HepG2 (cell line): ENCODE measurements around the gene PLIN1. TPM values are rescaled to one million over a fixed set of nuclear protein-coding genes. Genes with fewer than 3 reads are reported as not detected.

Source experiments
- ATAC-seq: fragments of 200-7000 bp; cut with Tn5 transposase; 3 replicates; pipeline ENCODE4 v1.9.1; 2020; ENCODE audit warnings: mild to moderate bottlenecking, moderate library complexity
- BruUV-seq: library from RNA; stranded (reverse); fragments of 400-500 nt; replicated peaks from 2 replicates; lab custom pipeline; 2021; lab: Mats Ljungman, UMichigan
- CTCF ChIA-PET: fragments of 300-600 bp; formaldehyde crosslinking; extraction: SDS; loops from one replicate; lab custom pipeline; 2021; ENCODE audit warnings: low total read pairs, inconsistent platforms, low intra/inter-chr PET ratio; lab: Yijun Ruan, JAX
- POLR2A ChIA-PET: fragments of 350-600 bp; sonication (Branson Sonifier 250); formaldehyde crosslinking; loops from one replicate; lab custom pipeline; 2020; ENCODE audit warnings: antibody characterized with exemption, inconsistent platforms; lab: Yijun Ruan, JAX
- DNase-seq: peaks from one replicate; pipeline ENCODE4 v3.0.0-alpha.2; 2015; ENCODE audit warnings: low spot score
- FAIRE-seq: peaks from 3 replicates; lab custom pipeline; 2011; peaks lifted over from hg19 to GRCh38; lab: Jason Lieb, UNC
- H2AFZ ChIP-seq: one replicate; pipeline ENCODE4 v1.6.1; 2011; ENCODE audit warnings: low read length, inconsistent platforms
- H3K27ac ChIP-seq: fragments of 300-600 bp; 3 replicates; pipeline ENCODE4 v1.8.0; 2011; ENCODE audit warnings: mixed run types, mild to moderate bottlenecking, mixed read lengths, low read length, inconsistent platforms; ENCODE audit not compliant: insufficient read depth; ENCODE audit errors: extremely low read length
- H3K27me3 ChIP-seq, 2 experiments: fragments of 200-600 bp in 1 of 2; 2 replicates in 1 of 2; 3 replicates in 1 of 2; pipeline versions ENCODE4 v1.6.0 to v1.8.0; 2011; ENCODE audit warnings: low read length in 2 of 2, mild to moderate bottlenecking in 2 of 2, moderate library complexity in 2 of 2, inconsistent platforms in 1 of 2; ENCODE audit not compliant: insufficient read depth in 2 of 2, control insufficient read depth in 1 of 2
- H3K36me3 ChIP-seq, 2 experiments: fragments of 200-600 bp in 1 of 2; replicated peaks in 1 of 2; 2 replicates in 1 of 2; 3 replicates in 1 of 2; pipeline versions ENCODE4 v1.5.1 to v1.8.0; 2011; ENCODE audit warnings: low read length in 2 of 2, inconsistent platforms in 1 of 2; ENCODE audit not compliant: insufficient read depth in 2 of 2, control insufficient read depth in 1 of 2
- H3K4me1 ChIP-seq: 2 replicates; pipeline ENCODE4 v1.5.1; 2012; ENCODE audit warnings: low read length, inconsistent platforms; ENCODE audit not compliant: insufficient read depth
- H3K4me2 ChIP-seq: 2 replicates; pipeline ENCODE4 v1.6.0; 2011; ENCODE audit warnings: low read depth, low read length, inconsistent platforms
- H3K4me3 ChIP-seq, 3 experiments: fragments of 200-600 bp in 1 of 3; sonication (generic), shearing (Covaris generic) in 1 of 3; replicated peaks in 1 of 3; 2 replicates each; pipeline ENCODE4 v1.5.1; 2011 to 2016; ENCODE audit warnings: low read length in 3 of 3, inconsistent platforms in 2 of 3, low read depth in 2 of 3, mild to moderate bottlenecking in 2 of 3, control low read depth in 1 of 3, mixed read lengths in 1 of 3; ENCODE audit not compliant: insufficient read depth in 1 of 3
- H3K79me2 ChIP-seq: one replicate; pipeline ENCODE4 v1.6.1; 2011; ENCODE audit warnings: low read length, inconsistent platforms; ENCODE audit not compliant: insufficient read depth
- H3K9ac ChIP-seq: 2 replicates; pipeline ENCODE4 v1.6.0; 2011; ENCODE audit warnings: mild to moderate bottlenecking, low read depth, low read length, inconsistent platforms; ENCODE audit not compliant: insufficient read depth
- H3K9me3 ChIP-seq: 2 replicates; pipeline ENCODE4 v1.5.1; 2012; ENCODE audit warnings: mild to moderate bottlenecking, low read length
- H4K20me1 ChIP-seq: 2 replicates; pipeline ENCODE4 v1.6.0; 2011; ENCODE audit warnings: inconsistent platforms, mild to moderate bottlenecking, low read length, moderate library complexity; ENCODE audit not compliant: insufficient read depth
- HDAC2 ChIP-seq: sonication (generic); formaldehyde crosslinking; IDR thresholded peaks from 2 replicates; pipeline ENCODE4 v1.4.0; 2020; ENCODE audit warnings: missing genetic modification reagents
- HOXA5 ChIP-seq: sonication (generic); formaldehyde crosslinking; IDR thresholded peaks from 2 replicates; pipeline ENCODE4 v1.4.0; 2020; ENCODE audit warnings: missing genetic modification reagents
- KLF11 ChIP-seq: IDR thresholded peaks from 2 replicates; pipeline ENCODE4 v1.6.1; 2016; ENCODE audit warnings: missing compliant biosample characterization
- POLR2A ChIP-seq, 2 experiments: IDR thresholded peaks; 2 replicates each; pipeline ENCODE4 v1.6.1; 2011; ENCODE audit warnings: low read depth in 2 of 2, low read length in 2 of 2, mild to moderate bottlenecking in 1 of 2, moderate library complexity in 1 of 2; ENCODE audit not compliant: insufficient read depth in 1 of 2
- PPARG ChIP-seq: conservative IDR thresholded peaks from 2 replicates; pipeline ENCODE4 v1.6.1; 2016; ENCODE audit warnings: missing biosample characterization, missing genetic modification reagents
- PRMT3 ChIP-seq: sonication (generic); formaldehyde crosslinking; IDR thresholded peaks from 2 replicates; pipeline ENCODE4 v1.8.1; 2022; ENCODE audit warnings: low read depth, mild to moderate bottlenecking, moderate library complexity, missing genetic modification reagents, borderline replicate concordance
- ZBTB8A ChIP-seq: sonication (generic); formaldehyde crosslinking; IDR thresholded peaks from 2 replicates; pipeline ENCODE4 v1.4.0; 2020; ENCODE audit warnings: mild to moderate bottlenecking, low read depth, missing genetic modification reagents, borderline replicate concordance
- ZNF260 ChIP-seq: sonication (generic); formaldehyde crosslinking; IDR thresholded peaks from 2 replicates; pipeline ENCODE4 v1.4.0; 2020; ENCODE audit warnings: missing genetic modification reagents, low read depth, mild to moderate bottlenecking, borderline replicate concordance
- ZNF720 ChIP-seq: sonication (generic); formaldehyde crosslinking; IDR thresholded peaks from 2 replicates; pipeline ENCODE4 v1.4.0; 2020; ENCODE audit warnings: missing genetic modification reagents
- ZNF780A ChIP-seq: sonication (generic); formaldehyde crosslinking; IDR thresholded peaks from 2 replicates; pipeline ENCODE4 v1.8.0; 2022; ENCODE audit warnings: mild to moderate bottlenecking, missing genetic modification reagents, moderate library complexity
- ZSCAN22 ChIP-seq: sonication (generic); formaldehyde crosslinking; IDR thresholded peaks from 2 replicates; pipeline ENCODE4 v1.4.0; 2020; ENCODE audit warnings: mild to moderate bottlenecking, missing genetic modification reagents
- WGBS: methylation state at CpG from one replicate; pipeline ENCODE4 v1.1.6; 2017; ENCODE audit warnings: low lambda C conversion rate; 5-methylcytosine and 5-hydroxymethylcytosine counted together
- in situ Hi-C: cut with HindIII; loops from 2 replicates; pipeline ENCODE4 v1.10.0; 2017; ENCODE audit warnings: low pct_unique_long_range_greater_than_20kb; ENCODE audit not compliant: extremely low pct_ligation_motif_present
- intact Hi-C: fragments of 100-400 bp; cut with micrococcal nuclease; formaldehyde crosslinking; loops from one replicate; pipeline ENCODE4 v1.10.0; 2022; ENCODE audit not compliant: unreplicated experiment
- polyA plus RNA-seq, 8 experiments: library from polyadenylated mRNA; depleted of rRNA in 3 of 8; stranded (reverse) in 7 of 8; unstranded in 1 of 8; fragments of >200 nt; fragmentation: Illumina TruSeq in 4 of 8; extraction: Trizol in 4 of 8; gene quantifications; 2 replicates each; pipeline versions ENCODE4 v1.2.1 to v1.2.3, GENCODE V29; 2011 to 2016; ENCODE audit warnings: low read depth in 4 of 8, missing spikeins in 1 of 8, mixed read lengths in 1 of 8; ENCODE audit not compliant: insufficient read depth in 1 of 8
- total RNA-seq, 5 experiments: library from RNA; depleted of rRNA; stranded (reverse); fragments of >200 nt; fragmentation: Illumina TruSeq; extraction: Trizol; gene quantifications; 2 replicates each; pipeline ENCODE4 v1.2.3, GENCODE V29; 2016; ENCODE audit warnings: low read depth in 1 of 5
- TF ChIP-seq, protein P1 (sequence below): sonication (generic); formaldehyde crosslinking; IDR thresholded peaks from 2 replicates; pipeline ENCODE4 v1.5.0; 2020; ENCODE audit warnings: mild to moderate bottlenecking, missing genetic modification reagents, borderline replicate concordance
- TF ChIP-seq, protein P2 (sequence below): sonication (generic); formaldehyde crosslinking; IDR thresholded peaks from 2 replicates; pipeline ENCODE4 v1.4.0; 2020; ENCODE audit warnings: missing genetic modification reagents; ENCODE audit errors: not compliant biosample characterization

Gene PLIN1
- total and polyA plus RNA-seq, 2 of the 13 experiments (the other 11 are each of a cell fraction or from before 2014, with no cell fraction given), result 0.74 to 1.2 TPM

DNA sequence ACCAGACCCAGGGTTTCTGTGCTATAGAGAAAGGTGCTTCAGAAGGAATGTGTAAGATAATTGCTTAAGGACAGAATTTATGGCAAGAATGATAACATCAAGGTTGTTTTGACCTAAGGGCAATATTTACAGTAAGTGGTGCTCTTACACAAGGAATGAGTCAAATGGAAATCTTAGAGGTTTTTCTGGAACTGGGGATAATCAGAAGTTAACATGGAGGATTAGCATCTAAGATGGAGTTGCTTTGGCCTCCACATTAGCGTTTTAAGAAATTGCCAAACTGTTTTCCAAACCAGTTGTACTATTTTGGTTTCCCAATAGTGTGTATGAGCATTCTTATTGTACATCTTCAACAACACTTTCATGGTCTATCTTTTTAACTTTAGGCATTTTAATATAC is 14.5 kb upstream of the PLIN1 start:
- Histone ChIP-seq H2AFZ (no peak overlapping the region), H3K36me3 (no peaks in the 10 kb centered on the region), H3K9ac (no peak overlapping the region), H3K79me2 (peaks cover 4% of the 10 kb centered on the region), H3K9me3 (no peaks in the 10 kb centered on the region), H4K20me1 (no peaks in the 10 kb centered on the region), H3K27me3 (no peaks in the 10 kb centered on the region; a peak in 1 of 5 replicates), H3K4me3 (no peak overlapping the region), H3K4me1 (peaks cover 37% of the 10 kb centered on the region), H3K4me2 (no peak overlapping the region), H3K27ac (no peak overlapping the region)
- CTCF ChIA-PET, result no interaction called here
- no peak for ATAC-seq
- POLR2A ChIA-PET, result no interaction called here
- FAIRE-seq, result no peak
- TF ChIP-seq, protein P1, sequence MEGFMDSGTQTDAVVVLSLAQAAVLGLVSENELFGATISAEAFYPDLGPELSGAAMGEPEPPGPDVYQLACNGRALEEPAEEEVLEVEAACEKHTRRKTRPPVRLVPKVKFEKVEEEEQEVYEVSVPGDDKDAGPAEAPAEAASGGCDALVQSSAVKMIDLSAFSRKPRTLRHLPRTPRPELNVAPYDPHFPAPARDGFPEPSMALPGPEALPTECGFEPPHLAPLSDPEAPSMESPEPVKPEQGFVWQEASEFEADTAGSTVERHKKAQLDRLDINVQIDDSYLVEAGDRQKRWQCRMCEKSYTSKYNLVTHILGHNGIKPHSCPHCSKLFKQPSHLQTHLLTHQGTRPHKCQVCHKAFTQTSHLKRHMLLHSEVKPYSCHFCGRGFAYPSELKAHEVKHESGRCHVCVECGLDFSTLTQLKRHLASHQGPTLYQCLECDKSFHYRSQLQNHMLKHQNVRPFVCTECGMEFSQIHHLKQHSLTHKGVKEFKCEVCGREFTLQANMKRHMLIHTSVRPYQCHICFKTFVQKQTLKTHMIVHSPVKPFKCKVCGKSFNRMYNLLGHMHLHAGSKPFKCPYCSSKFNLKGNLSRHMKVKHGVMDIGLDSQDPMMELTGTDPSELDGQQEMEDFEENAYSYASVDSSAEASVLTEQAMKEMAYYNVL, result no peak
- TF ChIP-seq HDAC2 (CRISPR knock-in tag) (no peak), KLF11 (CRISPR knock-in tag) (no peak), PPARG (CRISPR knock-in tag) (no peak), ZBTB8A (CRISPR knock-in tag) (no peak), HOXA5 (CRISPR knock-in tag) (no peak), ZNF720 (CRISPR knock-in tag) (no peak), PRMT3 (CRISPR knock-in tag) (no peak), POLR2A (IDR thresholded peaks at IDR 0.05; ENCODE audit: insufficient read depth in 1 of 2, low read depth in 2 of 2, low read length in 2 of 2) (no peak), ZNF780A (no peak), ZSCAN22 (CRISPR knock-in tag) (no peak), ZNF260 (CRISPR knock-in tag) (no peak)
- TF ChIP-seq, protein P2, sequence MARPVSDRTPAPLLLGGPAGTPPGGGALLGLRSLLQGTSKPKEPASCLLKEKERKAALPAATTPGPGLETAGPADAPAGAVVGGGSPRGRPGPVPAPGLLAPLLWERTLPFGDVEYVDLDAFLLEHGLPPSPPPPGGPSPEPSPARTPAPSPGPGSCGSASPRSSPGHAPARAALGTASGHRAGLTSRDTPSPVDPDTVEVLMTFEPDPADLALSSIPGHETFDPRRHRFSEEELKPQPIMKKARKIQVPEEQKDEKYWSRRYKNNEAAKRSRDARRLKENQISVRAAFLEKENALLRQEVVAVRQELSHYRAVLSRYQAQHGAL (CRISPR knock-in tag), result no peak
- in situ Hi-C loops, result no loop called here
- intact Hi-C loops, result no loop called here
- no TSS peak for BruUV-seq
- 22% methylated on average over 1 of the region's 1 CpG for WGBS
- no peak for DNase-seq
